Astrocyte (in vitro differentiated cells and primary cell): Measurements from ENCODE around the gene COPS3.

Experiments
- CTCF ChIP-seq: IDR thresholded peaks from 2 replicates; pipeline ENCODE4 v1.5.1; 2011; ENCODE audit warnings: low read depth, mild to moderate bottlenecking, inconsistent platforms, low read length, moderate library complexity; ENCODE audit not compliant: insufficient read depth
- EZH2 ChIP-seq: IDR thresholded peaks from 2 replicates; pipeline ENCODE4 v1.6.1; 2012; ENCODE audit warnings: mild to moderate bottlenecking, low read length, inconsistent platforms; ENCODE audit not compliant: insufficient read depth

- TF ChIP-seq CTCF, result no peak
- TF ChIP-seq EZH2, result no peak
These were observed 39.3 kb upstream of the COPS3 start for GRCh38 chr17:17320188-17320910.
